Right renal cortex interstitium (tissue), 3 donors: ENCODE measurements around the gene TM9SF1. TPM values are rescaled to one million over a fixed set of nuclear protein-coding genes. Genes with fewer than 3 reads are reported as not detected.
"Not testable (repeated sequence)": the region's sequence is repeated elsewhere in the genome, so short reads cannot be mapped to it uniquely, and the experiment has no call there.

ENCODE experiments used
- DNase-seq, 3 donors: peaks; one replicate each; pipeline ENCODE4 v3.0.0-alpha.2; 2013; ENCODE audit warnings: low read depth in 3 of 3, low spot score in 2 of 3
- polyA plus RNA-seq, 3 donors: library from polyadenylated mRNA; unstranded; fragments of 120-200 nt; gene quantifications; one replicate each; pipeline ENCODE4 v1.2.1, GENCODE V29; 2013; ENCODE audit not compliant: insufficient read length in 3 of 3

Gene TM9SF1
- polyA plus RNA-seq, 3 donors = 36.9 to 40.9 (median 39.0) TPM

DNA sequence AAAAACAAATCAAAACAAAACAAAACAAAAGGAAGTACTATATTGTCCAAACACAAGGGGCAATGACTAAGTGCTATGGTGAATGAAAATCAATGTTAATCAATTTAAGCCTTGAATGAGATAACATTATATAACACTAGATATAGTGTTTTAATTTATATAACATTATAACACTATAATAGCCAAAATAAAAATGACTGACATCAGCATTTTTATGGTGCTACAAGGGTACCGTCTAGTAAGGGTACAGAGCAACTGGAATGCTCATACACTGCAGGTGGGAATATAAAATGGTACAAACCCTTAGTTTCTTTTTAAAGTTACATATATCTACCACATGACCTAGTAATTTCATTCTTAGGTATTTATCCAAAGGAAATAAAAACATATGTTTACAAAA is 31.2 kb upstream of the TM9SF1 start:
- no peak for DNase-seq

DNA sequence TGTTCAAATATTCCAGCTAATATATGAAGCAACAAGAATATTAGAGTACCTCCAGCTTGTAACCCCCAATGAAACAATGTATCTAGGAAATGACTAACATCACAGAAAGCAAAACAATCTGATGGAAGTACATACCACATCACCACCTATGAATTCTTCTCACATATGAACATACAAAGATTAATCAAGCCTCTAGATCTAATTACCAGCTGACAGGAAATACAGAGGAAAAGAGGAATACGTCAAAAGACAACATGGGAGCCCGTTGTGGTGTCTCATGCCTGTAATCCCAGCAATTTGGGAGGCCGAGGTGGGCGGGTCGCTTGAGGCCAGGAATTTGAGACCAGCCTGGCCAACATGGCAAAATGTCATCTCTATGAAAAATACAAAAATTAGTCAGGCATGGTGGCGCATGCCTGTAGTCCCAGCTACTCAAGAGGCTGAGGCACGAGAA is 29.4 kb upstream of the TM9SF1 start:
- no peak for DNase-seq

DNA sequence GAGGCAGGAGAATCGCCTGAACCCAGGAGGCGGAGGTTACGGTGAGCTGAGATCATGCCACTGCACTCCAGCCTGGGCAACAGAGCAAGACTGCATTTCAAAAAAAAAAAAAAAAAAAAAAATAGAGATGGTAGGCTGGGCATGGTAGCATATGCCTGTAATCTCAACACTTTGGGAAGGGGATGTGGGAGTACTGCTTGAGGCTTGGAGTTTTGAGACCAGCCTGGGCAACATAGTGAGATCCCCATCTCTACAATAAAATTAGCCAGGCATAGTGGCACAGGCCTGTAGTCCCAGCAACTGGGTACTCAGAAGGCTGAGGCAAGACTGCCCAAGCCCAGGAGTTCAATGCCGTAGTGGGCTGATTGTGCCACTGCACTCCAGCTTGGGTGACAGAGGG is 27.7 kb upstream of the TM9SF1 start:
- not testable (repeated sequence) for DNase-seq

- DNase-seq = no peak
These were observed 24.3 kb upstream of the TM9SF1 start for GRCh38 chr14:24219521-24219920.

DNA sequence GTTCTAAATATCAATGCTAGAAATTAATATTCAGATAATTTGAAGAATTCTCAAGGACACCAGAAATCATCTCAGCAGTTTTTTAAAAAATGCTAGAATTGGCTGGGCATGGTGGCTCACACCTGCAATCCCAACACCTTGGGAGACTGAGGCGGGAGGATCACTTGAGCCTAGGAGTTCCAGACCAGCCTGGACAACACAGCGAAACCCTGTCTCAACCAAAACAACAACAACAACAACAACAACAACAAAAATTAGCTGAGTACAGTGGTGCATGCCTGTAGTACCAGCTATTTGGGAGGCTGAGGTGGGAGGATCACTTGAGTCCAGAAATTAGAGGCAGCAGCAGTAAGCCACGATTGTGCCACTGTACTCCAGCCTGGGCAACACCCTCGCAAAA is 23.8 kb upstream of the TM9SF1 start:
- DNase-seq = no peak

DNA sequence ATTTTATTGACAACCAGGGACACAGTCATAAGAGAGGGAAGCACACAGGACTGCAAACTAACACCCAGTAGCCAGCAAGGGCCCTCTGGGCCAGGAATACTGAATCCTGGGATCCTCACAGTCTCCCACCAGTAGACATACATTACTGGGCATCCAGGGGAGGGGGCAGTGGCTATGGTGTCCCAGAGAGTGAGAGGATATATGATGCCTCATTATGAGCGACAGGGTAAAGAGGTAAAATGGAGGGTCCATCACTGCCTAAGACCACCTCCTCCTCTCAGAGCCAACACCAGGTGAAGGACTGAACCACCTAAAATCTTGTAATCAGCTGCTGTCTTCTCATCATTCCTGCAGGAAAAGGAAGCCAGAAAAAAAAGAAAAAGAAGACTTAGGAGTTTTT is 21.6 kb upstream of the TM9SF1 start:
- not testable (repeated sequence) for DNase-seq

- no peak for DNase-seq
These were observed 21.1 kb upstream of the TM9SF1 start for GRCh38 chr14:24216345-24216699.

GRCh38 chr14:24215495-24216344 is 20.5 kb upstream of the TM9SF1 start, which contains the start of gene MDP1:
TSS of gene MDP1 (minus strand) at chr14:24216066. CDS start at chr14:24215955, 111 bp downstream.
- peak; percentile 69 to 80 (median 76) for DNase-seq

- no peak for DNase-seq
These were observed 18.8 kb upstream of the TM9SF1 start for GRCh38 chr14:24213866-24214662.

GRCh38 chr14:24212924-24213865 is 18.0 kb upstream of the TM9SF1 start, which contains the start of gene CHMP4A:
TSS of gene CHMP4A (minus strand) at chr14:24213488. CDS start at chr14:24213439, 49 bp downstream.
- peak; percentile 90 to 94 (median 92) for DNase-seq

GRCh38 chr14:24211311-24211710 is 16.1 kb upstream of the TM9SF1 start:
- no peak for DNase-seq

DNA sequence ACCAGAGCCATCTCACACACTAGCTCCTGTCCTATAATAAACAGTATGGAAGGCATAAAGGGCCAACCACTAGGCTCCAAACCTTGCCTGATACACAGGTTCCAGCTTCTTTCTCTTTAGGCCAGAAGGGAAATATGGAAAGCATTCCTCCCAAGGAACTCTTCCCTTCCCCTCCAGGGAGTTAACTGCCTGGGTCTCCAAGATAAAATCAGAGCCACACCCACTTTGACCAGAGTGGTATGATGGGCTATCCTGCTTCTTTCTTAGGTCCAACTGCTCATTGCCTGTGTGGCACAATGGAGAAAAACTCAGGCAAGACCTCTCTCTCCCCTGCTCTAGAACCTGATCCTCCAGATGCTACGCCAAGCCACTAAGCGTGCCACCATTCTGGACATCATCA is 12.4 kb upstream of the TM9SF1 start:
- DNase-seq = no peak

DNA sequence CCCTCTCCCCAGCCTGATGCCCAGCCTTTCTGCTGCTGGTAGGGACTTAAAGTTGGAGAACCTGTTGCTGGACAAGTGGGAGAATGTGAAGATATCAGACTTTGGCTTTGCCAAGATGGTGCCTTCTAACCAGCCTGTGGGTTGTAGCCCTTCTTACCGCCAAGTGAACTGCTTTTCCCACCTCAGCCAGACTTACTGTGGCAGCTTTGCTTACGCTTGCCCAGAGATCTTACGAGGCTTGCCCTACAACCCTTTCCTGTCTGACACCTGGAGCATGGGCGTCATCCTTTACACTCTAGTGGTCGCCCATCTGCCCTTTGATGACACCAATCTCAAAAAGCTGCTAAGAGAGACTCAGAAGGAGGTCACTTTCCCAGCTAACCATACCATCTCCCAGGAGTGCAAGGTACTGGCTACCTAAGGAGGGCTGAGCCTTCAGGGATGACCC is 11.9 kb upstream of the TM9SF1 start:
- DNase-seq = no peak

DNA sequence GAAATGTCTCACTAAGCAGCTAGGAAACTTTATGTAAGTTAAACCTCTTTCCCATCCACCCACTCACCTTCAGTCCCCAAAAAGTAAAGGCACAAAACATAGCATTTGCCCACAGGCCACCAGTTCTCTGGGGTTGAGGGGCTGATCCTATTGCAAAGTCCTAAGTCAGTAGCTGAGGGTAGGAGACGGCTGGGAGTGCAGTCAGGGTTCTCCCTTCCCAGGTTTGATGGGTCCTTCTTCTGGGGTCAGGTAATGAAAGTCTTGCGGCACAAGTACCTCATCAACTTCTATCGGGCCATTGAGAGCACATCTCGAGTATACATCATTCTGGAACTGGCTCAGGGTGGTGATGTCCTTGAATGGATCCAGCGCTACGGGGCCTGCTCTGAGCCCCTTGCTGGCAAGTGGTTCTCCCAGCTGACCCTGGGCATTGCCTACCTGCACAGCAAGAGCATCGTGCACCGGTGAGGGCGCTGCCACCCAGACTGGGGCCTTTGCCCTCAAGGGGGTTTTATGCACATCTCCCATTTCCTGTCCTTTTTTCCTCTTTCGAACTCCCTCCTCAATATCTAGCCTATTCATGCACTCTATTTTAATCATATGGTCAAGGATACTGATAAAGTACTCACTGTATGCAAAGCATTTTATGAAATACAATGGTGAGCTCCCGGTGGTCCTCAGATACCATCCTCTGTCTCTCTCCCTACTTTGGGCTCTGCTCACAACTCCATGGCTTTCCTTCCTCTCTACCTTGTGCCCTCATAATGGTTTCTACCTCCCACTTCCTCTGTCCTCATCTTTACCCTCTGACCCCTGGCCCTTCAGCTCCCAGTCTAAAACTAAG is 11.2 kb upstream of the TM9SF1 start:
- no peak for DNase-seq

DNA sequence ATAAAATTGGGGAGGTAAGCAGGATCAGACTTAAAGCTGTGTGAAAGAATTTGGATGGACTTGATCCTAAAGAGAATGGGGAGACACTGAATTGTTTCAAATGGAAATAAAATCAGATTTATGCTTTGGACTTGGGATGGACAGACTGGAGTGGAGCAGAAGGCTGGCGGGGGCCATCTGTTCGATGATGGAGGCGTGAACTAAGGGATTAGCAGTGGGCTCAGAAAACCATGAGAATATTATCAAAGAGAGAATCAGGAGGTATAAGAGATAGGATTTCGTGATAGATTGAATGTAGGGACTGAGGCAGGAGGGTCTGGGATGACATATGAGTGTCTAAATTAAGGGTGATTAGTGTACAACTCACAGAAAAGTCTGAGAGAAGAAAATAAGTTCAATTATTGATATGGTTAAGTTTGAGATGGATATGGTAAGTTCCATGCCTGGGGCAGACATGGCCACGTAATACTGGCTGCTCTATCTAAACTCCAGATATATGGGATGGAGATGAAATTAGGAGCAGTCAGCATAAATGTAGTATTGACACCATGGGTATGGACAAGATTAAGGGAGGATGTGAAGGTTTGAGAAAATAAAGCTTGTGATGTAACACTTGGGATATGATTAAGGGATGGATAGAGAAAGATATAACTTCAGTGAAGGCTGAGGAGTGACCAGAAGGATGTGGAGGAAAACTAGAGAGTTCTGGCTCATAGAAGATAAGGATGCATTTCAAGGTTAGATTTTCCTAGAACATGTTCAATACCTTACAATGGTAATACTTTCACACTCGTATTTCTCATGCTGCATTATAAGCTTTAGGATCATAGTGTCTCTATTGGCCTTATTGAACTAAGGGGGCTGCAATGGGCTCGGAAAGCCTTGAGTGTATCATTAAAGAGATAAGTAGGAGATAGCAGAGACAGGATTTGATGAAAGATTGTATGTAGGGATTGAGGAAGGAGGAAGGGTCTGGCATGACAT is 9.2 kb upstream of the TM9SF1 start:
- no peak for DNase-seq

DNA sequence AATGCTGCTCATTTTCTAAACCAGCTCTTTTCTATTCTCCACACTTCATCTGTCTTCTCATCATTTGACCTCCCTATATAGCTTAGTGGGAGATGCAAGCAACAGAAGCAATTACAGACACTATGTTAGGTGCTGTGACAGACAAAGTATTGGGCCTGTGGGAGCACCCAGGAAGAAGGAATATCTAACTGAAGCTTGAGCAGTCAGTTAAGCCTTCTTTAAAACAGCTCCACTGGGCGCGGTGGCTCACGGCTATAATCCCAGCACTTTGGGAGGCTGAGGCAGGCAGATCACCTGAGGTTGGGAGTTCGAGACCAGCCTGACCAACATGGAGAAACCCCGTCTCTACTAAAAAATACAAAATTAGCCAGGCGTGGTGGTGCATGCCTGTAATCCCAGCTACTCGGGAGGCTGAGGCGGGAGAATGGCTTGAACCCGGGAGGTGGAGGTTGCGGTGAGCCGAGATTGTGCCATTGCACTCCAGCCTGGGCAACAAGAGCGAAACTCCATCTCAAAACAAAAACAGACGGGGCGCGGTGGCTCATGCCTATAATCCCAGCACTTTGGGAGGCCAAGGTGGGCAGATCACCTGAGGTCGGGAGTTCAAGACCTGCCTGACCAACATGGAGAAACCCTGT is 8.1 kb upstream of the TM9SF1 start:
- DNase-seq = not testable (repeated sequence)

GRCh38 chr14:24202538-24202937 is 7.3 kb upstream of the TM9SF1 start:
- DNase-seq = not testable (repeated sequence)
